D341Med (cell line): ENCODE data around the gene VSTM4.
A peak's percentile ranks its signal among the peaks of the same experiment; 100 is the strongest.

ENCODE experiments used
- DNase-seq: peaks from one replicate; pipeline ENCODE4 v3.0.0; 2012; ENCODE audit warnings: low spot score

VSTM4 gene

GRCh38 chr10:49141541-49142332 lies 26.4 kb upstream of the VSTM4 start:
- DNase-seq: no peak

- DNase-seq: no peak
Measured at GRCh38 chr10:49140304-49141177, 25.2 kb upstream of the VSTM4 start.

- DNase-seq: no peak
Measured at GRCh38 chr10:49139846-49140195, 24.5 kb upstream of the VSTM4 start.

- no peak for DNase-seq
Measured at GRCh38 chr10:49139028-49139845, 23.9 kb upstream of the VSTM4 start.

- no peak for DNase-seq
Measured at GRCh38 chr10:49138361-49138891, 23.1 kb upstream of the VSTM4 start.

GRCh38 chr10:49136525-49136924 lies 21.2 kb upstream of the VSTM4 start:
- DNase-seq: no peak

- DNase-seq: no peak
Measured at GRCh38 chr10:49135575-49136313, 20.4 kb upstream of the VSTM4 start.

GRCh38 chr10:49134327-49134726 lies 19.0 kb upstream of the VSTM4 start:
- DNase-seq: no peak

- no peak for DNase-seq
Measured at GRCh38 chr10:49133706-49134248, 18.5 kb upstream of the VSTM4 start, which contains the start of gene FAM170B. Gene FAM170B, minus strand, starts transcription at chr10:49134021. Its CDS starts 103 bp downstream, at chr10:49133918.

GRCh38 chr10:49132362-49132737 lies 17.0 kb upstream of the VSTM4 start:
- no peak for DNase-seq

GRCh38 chr10:49131507-49132361 lies 16.4 kb upstream of the VSTM4 start:
- no peak for DNase-seq

- no peak for DNase-seq
Measured at GRCh38 chr10:49129376-49129775, 14.1 kb upstream of the VSTM4 start.

- DNase-seq: no peak
Measured at GRCh38 chr10:49128854-49129253, 13.5 kb upstream of the VSTM4 start.

- DNase-seq: no peak
Measured at GRCh38 chr10:49123981-49124950, 8.9 kb upstream of the VSTM4 start.

- DNase-seq: no peak
Measured at GRCh38 chr10:49120911-49121310, 5.6 kb upstream of the VSTM4 start.

GRCh38 chr10:49119746-49120145 lies 4.4 kb upstream of the VSTM4 start:
- DNase-seq: no peak

GRCh38 chr10:49118430-49119074 lies 3.2 kb upstream of the VSTM4 start:
- DNase-seq: peak; percentile 13

GRCh38 chr10:49117376-49118070 lies 2.2 kb upstream of the VSTM4 start:
- no peak for DNase-seq
